ENCODE results near the gene CEP164. TPM values are rescaled to one million over a fixed set of nuclear protein-coding genes. Genes with fewer than 3 reads are reported as not detected.

Gene CEP164
- total RNA-seq, 1 donor from 2014 or later: 20.3 TPM

- Histone ChIP-seq H3K4me3 (ENCODE audit: low read depth, low read length) (no peak overlapping the region), H3K36me3 (ENCODE audit: control insufficient read depth, insufficient read depth, low read length) (no peaks in the 10 kb centered on the region), H3K27me3 (ENCODE audit: control insufficient read depth, insufficient read depth, low read length) (no peaks in the 10 kb centered on the region)
- DNase-seq (ENCODE audit: low read depth) (no peak), FAIRE-seq (no peak)
- no peak for TF ChIP-seq CTCF (IDR thresholded peaks at IDR 0.05; ENCODE audit: insufficient read depth, low read length, severe bottlenecking)
Measured at GRCh38 chr11:117462864-117463247, 135.2 kb downstream of the CEP164 start.

Other genes starting within 250 kb of the CEP164 start
- 6.8 and 7.3 TPM in 2 replicates for gene SIK3, start 229.4 kb upstream of the CEP164 start, total RNA-seq
- gene PAFAH1B2, start 183.6 kb upstream of the CEP164 start, total RNA-seq: 148 and 226 TPM in 2 replicates
- gene SIDT2, start 149.1 kb upstream of the CEP164 start, total RNA-seq: 3.2 and 8.1 TPM in 2 replicates
- 12.4 and 91.5 TPM in 2 replicates for gene TAGLN, start 128.5 kb upstream of the CEP164 start, total RNA-seq
- 27.9 and 40.3 TPM in 2 replicates for gene PCSK7, start 95.8 kb upstream of the CEP164 start, total RNA-seq
- gene RNF214, start 95.2 kb upstream of the CEP164 start, total RNA-seq: 5.8 and 7.6 TPM in 2 replicates
- gene BACE1-AS, start 36.5 kb upstream of the CEP164 start, total RNA-seq: 1.1 and 1.5 TPM in 2 replicates
- 4.2 and 5.4 TPM in 2 replicates for gene BACE1, start 11.6 kb upstream of the CEP164 start, total RNA-seq

All from bronchial epithelial cell (primary cell).